PC-3 (cell line): ENCODE measurements around the gene KIF21A. TPM values are rescaled to one million over a fixed set of nuclear protein-coding genes. Genes with fewer than 3 reads are reported as not detected.

Experiments used
- ATAC-seq: fragments of 200-7000 bp; cut with Tn5 transposase; 2 replicates; pipeline ENCODE4 v1.9.1; 2020; ENCODE audit warnings: mild to moderate bottlenecking, moderate library complexity
- BruUV-seq: library from RNA; stranded (reverse); fragments of 400-500 nt; replicated peaks from 2 replicates; lab custom pipeline; 2021; lab: Mats Ljungman, UMichigan
- CTCF ChIA-PET: fragments of 300-600 bp; sonication (Branson Sonifier 250); formaldehyde crosslinking; loops from one replicate; lab custom pipeline; 2022; ENCODE audit warnings: antibody characterized with exemption; lab: Charles Lee
- POLR2A ChIA-PET: fragments of 300-600 bp; sonication (Branson Sonifier 250); formaldehyde crosslinking; loops from one replicate; lab custom pipeline; 2022; ENCODE audit warnings: antibody characterized with exemption; ENCODE audit not compliant: unreplicated experiment; lab: Charles Lee
- DNase-seq: peaks from one replicate; pipeline ENCODE4 v3.0.0-alpha.2; 2015
- H2AFZ ChIP-seq: fragments of 300-600 bp; sonication (generic); 2 replicates; pipeline ENCODE4 v1.6.0; 2016; ENCODE audit warnings: antibody characterized with exemption, low read length
- H3F3A ChIP-seq: fragments of 300-600 bp; sonication (generic); one replicate; pipeline ENCODE4 v1.6.0; 2017; ENCODE audit warnings: antibody characterized with exemption, low read length, control low read depth, mild to moderate bottlenecking; ENCODE audit not compliant: unreplicated experiment
- H3K27ac ChIP-seq: fragments of 300-600 bp; sonication (generic); 2 replicates; pipeline ENCODE4 v1.5.1; 2016; ENCODE audit warnings: mild to moderate bottlenecking, low read length
- H3K27me3 ChIP-seq: fragments of 300-600 bp; sonication (generic); 2 replicates; pipeline ENCODE4 v1.6.1; 2016; ENCODE audit warnings: low read length, mixed read lengths
- H3K36me3 ChIP-seq: fragments of 300-600 bp; sonication (generic); 2 replicates; pipeline ENCODE4 v1.6.1; 2016; ENCODE audit warnings: low read depth, mixed run types, low read length, mixed read lengths
- H3K4me1 ChIP-seq: fragments of 300-600 bp; sonication (generic); 2 replicates; pipeline ENCODE4 v1.5.1; 2016; ENCODE audit warnings: low read length; ENCODE audit not compliant: insufficient read depth
- H3K4me2 ChIP-seq: fragments of 300-600 bp; sonication (generic); 2 replicates; pipeline ENCODE4 v1.6.0; 2016; ENCODE audit warnings: low read length
- H3K4me3 ChIP-seq: fragments of 300-600 bp; sonication (generic); 2 replicates; pipeline ENCODE4 v1.5.1; 2016; ENCODE audit warnings: mild to moderate bottlenecking, low read length, mixed read lengths
- H3K79me2 ChIP-seq: fragments of 300-600 bp; sonication (generic); 2 replicates; pipeline ENCODE4 v1.6.1; 2017; ENCODE audit warnings: low read length, mixed read lengths
- H3K9ac ChIP-seq: fragments of 300-600 bp; sonication (generic); 2 replicates; pipeline ENCODE4 v1.6.0; 2016; ENCODE audit warnings: mild to moderate bottlenecking, low read length
- H3K9me2 ChIP-seq: fragments of 300-600 bp; sonication (generic); replicated peaks from 2 replicates; pipeline ENCODE4 v1.6.1; 2016; ENCODE audit warnings: mixed run types, low read length, mixed read lengths
- H3K9me3 ChIP-seq: fragments of 300-600 bp; sonication (generic); 2 replicates; pipeline ENCODE4 v1.6.1; 2016; ENCODE audit warnings: low read length, mixed read lengths
- H4K20me1 ChIP-seq: fragments of 300-600 bp; sonication (generic); 2 replicates; pipeline ENCODE4 v1.6.1; 2016; ENCODE audit warnings: low read length, mixed read lengths
- CTCF ChIP-seq: fragments of 300-600 bp; sonication (generic); conservative IDR thresholded peaks from 2 replicates; pipeline ENCODE4 v1.5.1; 2017; ENCODE audit warnings: antibody characterized with exemption, low read depth, mild to moderate bottlenecking, low read length
- EZH2 ChIP-seq: fragments of 300-600 bp; sonication (generic); IDR thresholded peaks from one replicate; pipeline ENCODE4 v1.6.1; 2017; ENCODE audit warnings: antibody characterized with exemption, mild to moderate bottlenecking, low read length; ENCODE audit not compliant: unreplicated experiment
- EZH2phosphoT487 ChIP-seq: fragments of 300-600 bp; sonication (generic); IDR thresholded peaks from 2 replicates; pipeline ENCODE4 v1.6.1; 2018; ENCODE audit warnings: mild to moderate bottlenecking, antibody characterized with exemption, low read length, borderline replicate concordance
- intact Hi-C: fragments of 100-400 bp; cut with micrococcal nuclease; formaldehyde crosslinking; loops from 2 replicates; pipeline ENCODE4 v1.9.0; 2023
- total RNA-seq: library from RNA; depleted of rRNA; stranded (reverse); fragments of >200 nt; gene quantifications from 2 replicates; pipeline ENCODE4 v1.2.3, GENCODE V29; 2014

Gene KIF21A
- total RNA-seq, 1 experiment from 2014 or later, result 25.1 TPM

- no peak overlapping the region for H3K4me2 ChIP-seq
- ChIA-PET CTCF (no interaction called here), POLR2A (no interaction called here)
- H3K4me3 ChIP-seq, result no peak overlapping the region
- no peak for ATAC-seq
- TF ChIP-seq EZH2 (no peak), CTCF (no peak), EZH2phosphoT487 (no peak)
- no peaks in the 10 kb centered on the region for H3K27me3 ChIP-seq
- no peak overlapping the region for H3K9ac ChIP-seq
- H3K9me2 ChIP-seq, result no peaks in the 10 kb centered on the region
- H3K4me1 ChIP-seq, result no peaks in the 10 kb centered on the region
- BruUV-seq, result no TSS peak
- no peaks in the 10 kb centered on the region for H3K36me3 ChIP-seq
- H2AFZ ChIP-seq, result no peak overlapping the region
- intact Hi-C loops, result no loop called here
- no peak overlapping the region for H3K27ac ChIP-seq
- no peaks in the 10 kb centered on the region for H3K79me2 ChIP-seq
- no peak for DNase-seq
- H3F3A ChIP-seq, result no peaks in the 10 kb centered on the region
- no peaks in the 10 kb centered on the region for H3K9me3 ChIP-seq
- H4K20me1 ChIP-seq, result no peaks in the 10 kb centered on the region
Observed at GRCh38 chr12:39287817-39288216, 155.1 kb downstream of the KIF21A start.

- no peak overlapping the region for H3K4me3 ChIP-seq
- no peak; the same call in 1 of the 2 replicates for ATAC-seq
- CTCF ChIA-PET, result no interaction called here
Observed at GRCh38 chr12:39287409-39287808, 155.5 kb downstream of the KIF21A start.

More at GRCh38 chr12:39287409-39287808, 155.5 kb downstream of the KIF21A start:
- POLR2A ChIA-PET, result no interaction called here
- Histone ChIP-seq H3K4me1 (no peaks in the 10 kb centered on the region), H2AFZ (no peak overlapping the region), H3K79me2 (no peaks in the 10 kb centered on the region), H4K20me1 (no peaks in the 10 kb centered on the region), H3K9me3 (no peaks in the 10 kb centered on the region), H3K9ac (no peak overlapping the region), H3K27ac (no peak overlapping the region), H3K4me2 (no peak overlapping the region), H3K36me3 (no peaks in the 10 kb centered on the region), H3K9me2 (no peaks in the 10 kb centered on the region), H3F3A (no peaks in the 10 kb centered on the region), H3K27me3 (no peaks in the 10 kb centered on the region)
- BruUV-seq, result no TSS peak
- DNase-seq, result no peak
- TF ChIP-seq CTCF (no peak), EZH2phosphoT487 (no peak), EZH2 (no peak)
- intact Hi-C loops, result no loop called here
